ENCODE measurements around the gene TCEANC2. TPM values are rescaled to one million over a fixed set of nuclear protein-coding genes. Genes with fewer than 3 reads are reported as not detected.

Gene TCEANC2
- polyA plus RNA-seq, 4 donors: 1.3 to 5.1 (median 1.9) TPM

DNA sequence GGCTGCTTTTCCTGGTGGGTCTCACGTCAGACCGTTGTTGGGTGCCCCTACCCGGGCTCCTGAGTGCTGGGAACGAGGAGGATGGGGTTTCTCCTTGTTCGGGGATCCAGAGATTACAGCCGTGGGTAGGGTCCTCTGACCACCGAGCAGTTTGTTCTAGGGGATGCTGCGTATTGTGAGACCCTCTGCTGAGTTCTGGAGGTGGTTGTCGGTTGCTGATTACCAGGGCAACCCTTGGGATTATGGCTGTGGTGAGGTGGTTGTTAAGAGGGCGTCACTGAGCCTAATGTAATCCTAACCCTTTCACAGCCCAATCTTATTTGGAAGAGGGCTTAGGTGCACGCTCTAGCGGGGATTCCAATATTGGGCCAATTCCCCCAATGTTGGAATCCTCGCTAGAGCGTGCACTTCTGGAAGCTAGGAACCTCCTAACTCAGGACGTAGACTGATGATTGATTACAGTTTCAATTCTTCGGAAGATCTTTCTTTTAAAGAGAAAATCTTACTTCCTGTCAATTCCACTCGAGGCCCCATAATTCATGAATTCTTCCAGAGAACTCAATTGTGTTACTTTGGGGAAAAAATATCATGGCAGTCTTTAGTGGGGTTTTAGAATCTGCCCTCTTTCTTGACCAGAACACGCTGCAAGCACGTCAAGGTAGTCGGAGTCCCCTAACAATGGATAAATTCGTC, 483 bp downstream of the TCEANC2 start:
- no peaks in the 10 kb centered on the region for H3K27me3 ChIP-seq (ENCODE audit: control insufficient read depth in 3 of 3, insufficient read depth in 3 of 3, low read length in 3 of 3)
- H3K27ac ChIP-seq (ENCODE audit: low read depth in 1 of 3, low read length in 2 of 3): peak overlapping the region; percentile 62 to 98 (median 77)
- 2 to 4% (median 3%) methylated on average over 21 of the region's 21 CpGs for WGBS, 3 donors
- DNase-seq (peak in 1 of 2 donors; percentile 32), FAIRE-seq (no peak)
- peaks cover 0 to 18% (median 0%) of the 10 kb centered on the region in 3 donors for H3K36me3 ChIP-seq (ENCODE audit: control insufficient read depth in 3 of 3, insufficient read depth in 2 of 3, low read depth in 1 of 3, low read length in 3 of 3)
- H3K4me3 ChIP-seq (ENCODE audit: low read depth in 1 of 3, low read length in 3 of 3): peak overlapping the region; percentile 51 to 96 (median 80)
- no peaks in the 10 kb centered on the region for H3K9me3 ChIP-seq (ENCODE audit: control insufficient read depth in 2 of 2, insufficient read depth in 1 of 2, low read depth in 1 of 2, low read length in 1 of 2)
- H3K4me1 ChIP-seq (ENCODE audit: control insufficient read depth in 3 of 3, insufficient read depth in 2 of 3, low read depth in 1 of 3, low read length in 2 of 3): peaks cover 0 to 8% (median 6%) of the 10 kb centered on the region in 3 donors

DNA sequence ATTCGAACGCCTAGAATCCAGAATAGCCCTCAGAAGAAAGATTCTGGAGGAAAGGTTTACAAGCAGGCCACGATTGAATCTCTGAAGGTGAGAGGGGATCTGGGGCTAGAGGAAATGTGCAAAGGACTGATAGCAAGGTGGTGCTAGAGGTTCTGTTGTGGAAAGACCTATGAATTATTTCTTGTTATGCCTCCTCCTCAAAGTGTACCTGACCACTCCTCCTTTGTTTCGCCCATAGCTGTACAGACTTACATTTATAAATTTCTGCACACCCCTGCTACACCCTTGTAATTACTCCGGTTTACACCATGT, 986 bp downstream of the TCEANC2 start:
- H3K27me3 ChIP-seq (ENCODE audit: control insufficient read depth in 3 of 3, insufficient read depth in 3 of 3, low read length in 3 of 3): no peaks in the 10 kb centered on the region
- H3K4me3 ChIP-seq (ENCODE audit: low read depth in 1 of 3, low read length in 3 of 3): peak overlapping the region; percentile 51 to 96 (median 80)
- peak overlapping the region in 1 of 3 donors; percentile 98 for H3K27ac ChIP-seq (ENCODE audit: low read depth in 1 of 3, low read length in 2 of 3)
- no peaks in the 10 kb centered on the region for H3K9me3 ChIP-seq (ENCODE audit: control insufficient read depth in 2 of 2, insufficient read depth in 1 of 2, low read depth in 1 of 2, low read length in 1 of 2)
- peaks cover 0 to 18% (median 0%) of the 10 kb centered on the region in 3 donors for H3K36me3 ChIP-seq (ENCODE audit: control insufficient read depth in 3 of 3, insufficient read depth in 2 of 3, low read depth in 1 of 3, low read length in 3 of 3)
- WGBS, 3 donors: 11 to 29% (median 25%) methylated on average over 5 of the region's 5 CpGs
- no peak for FAIRE-seq
- DNase-seq: peak in 1 of 2 donors; percentile 14
- H3K4me1 ChIP-seq (ENCODE audit: control insufficient read depth in 3 of 3, insufficient read depth in 2 of 3, low read depth in 1 of 3, low read length in 2 of 3): peaks cover 0 to 8% (median 4%) of the 10 kb centered on the region in 3 donors

DNA sequence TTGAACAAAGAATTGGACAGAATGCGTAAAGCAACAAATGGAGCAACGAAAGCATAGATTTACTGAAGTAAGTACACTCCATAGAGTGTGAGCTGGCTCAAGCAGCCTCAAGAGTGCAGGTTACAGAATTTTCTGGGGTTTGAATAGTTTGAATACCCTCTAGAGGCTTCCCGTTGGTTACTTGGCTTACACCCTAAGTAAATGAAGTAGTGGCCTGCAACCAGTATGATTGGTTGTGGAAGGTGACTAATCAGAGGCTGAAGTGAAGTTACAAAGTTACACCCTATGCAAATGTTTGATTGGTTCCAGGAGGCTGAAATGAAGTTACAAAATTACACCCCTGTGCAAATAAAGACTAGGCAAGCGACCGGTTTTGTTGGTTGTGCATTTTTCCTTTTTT, 10.9 kb downstream of the TCEANC2 start:
- Histone ChIP-seq H3K9me3 (ENCODE audit: control insufficient read depth in 2 of 2, insufficient read depth in 1 of 2, low read depth in 1 of 2, low read length in 1 of 2) (no peaks in the 10 kb centered on the region), H3K27ac (ENCODE audit: low read depth in 1 of 3, low read length in 2 of 3) (no peak overlapping the region), H3K4me3 (ENCODE audit: low read depth in 1 of 3, low read length in 3 of 3) (no peak overlapping the region), H3K27me3 (ENCODE audit: control insufficient read depth in 3 of 3, insufficient read depth in 3 of 3, low read length in 3 of 3) (no peaks in the 10 kb centered on the region), H3K4me1 (ENCODE audit: control insufficient read depth in 3 of 3, insufficient read depth in 2 of 3, low read depth in 1 of 3, low read length in 2 of 3) (no peaks in the 10 kb centered on the region), H3K36me3 (ENCODE audit: control insufficient read depth in 3 of 3, insufficient read depth in 2 of 3, low read depth in 1 of 3, low read length in 3 of 3) (no peaks in the 10 kb centered on the region)
- 88 to 96% (median 94%) methylated on average over 5 of the region's 5 CpGs for WGBS, 3 donors
- FAIRE-seq (no peak), DNase-seq (no peak)

DNA sequence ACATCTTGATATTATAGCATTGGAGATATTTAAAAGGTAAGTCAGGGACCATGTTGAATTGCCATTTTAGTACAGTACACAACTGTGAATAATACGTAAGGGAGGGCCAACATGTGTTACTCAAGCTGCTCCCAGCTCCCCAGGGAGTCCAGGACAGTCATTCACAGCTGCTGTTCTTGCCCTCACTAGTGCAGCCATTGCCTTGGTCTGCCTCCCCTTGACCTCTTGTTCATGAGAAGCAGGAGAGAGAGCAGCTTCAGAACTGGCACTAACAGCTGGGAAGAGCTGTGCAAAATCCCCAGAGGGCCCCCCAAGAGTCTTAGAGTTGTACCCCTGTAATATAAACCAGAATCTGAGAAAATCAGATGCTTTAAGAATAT, 16.4 kb downstream of the TCEANC2 start:
- Histone ChIP-seq H3K36me3 (ENCODE audit: control insufficient read depth in 3 of 3, insufficient read depth in 2 of 3, low read depth in 1 of 3, low read length in 3 of 3) (peaks cover 0 to 14% (median 2%) of the 10 kb centered on the region in 3 donors), H3K27me3 (ENCODE audit: control insufficient read depth in 3 of 3, insufficient read depth in 3 of 3, low read length in 3 of 3) (no peaks in the 10 kb centered on the region), H3K4me1 (ENCODE audit: control insufficient read depth in 3 of 3, insufficient read depth in 2 of 3, low read depth in 1 of 3, low read length in 2 of 3) (peaks cover 0 to 20% (median 0%) of the 10 kb centered on the region in 3 donors), H3K9me3 (ENCODE audit: control insufficient read depth in 2 of 2, insufficient read depth in 1 of 2, low read depth in 1 of 2, low read length in 1 of 2) (no peaks in the 10 kb centered on the region), H3K27ac (ENCODE audit: low read depth in 1 of 3, low read length in 2 of 3) (no peak overlapping the region), H3K4me3 (ENCODE audit: low read depth in 1 of 3, low read length in 3 of 3) (no peak overlapping the region)
- no peak for DNase-seq
- WGBS, 3 donors: 60 to 77% (median 63%) methylated on average over 1 of the region's 1 CpG
- no peak for FAIRE-seq

DNA sequence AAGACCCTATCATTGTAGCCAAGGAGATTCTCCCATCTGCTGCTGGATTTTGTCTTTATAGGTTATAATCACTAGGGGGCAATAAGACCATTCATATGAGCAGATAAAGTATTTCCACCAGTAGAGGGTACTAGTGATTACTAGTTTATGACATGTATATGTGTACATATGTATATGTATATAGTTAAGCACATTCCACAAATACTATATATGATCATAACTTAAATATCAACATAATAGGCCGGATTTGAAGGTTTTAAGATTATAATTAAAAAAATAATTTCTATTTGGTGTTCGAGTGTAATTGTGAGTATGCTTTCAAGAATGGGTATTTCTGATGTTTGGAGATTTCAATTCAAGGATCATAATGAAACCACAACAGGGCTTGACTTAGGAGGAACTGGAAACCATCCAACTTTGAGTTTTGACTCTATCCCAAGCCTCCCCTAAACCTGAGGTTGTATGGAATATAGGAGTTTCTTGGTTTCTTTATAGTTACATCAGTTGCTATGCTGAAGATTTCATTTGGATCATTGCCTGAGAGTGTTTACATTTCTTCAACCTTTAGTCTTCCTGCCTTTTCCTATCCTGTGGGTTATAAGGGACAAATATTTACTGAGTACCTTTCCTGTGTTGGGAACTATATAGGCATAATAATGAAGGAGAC, 16.9 kb downstream of the TCEANC2 start:
- peak overlapping the region in 1 of 3 donors; percentile 27 for H3K27ac ChIP-seq (ENCODE audit: low read depth in 1 of 3, low read length in 2 of 3)
- DNase-seq (peak; percentile 56 to 63), FAIRE-seq (peak; percentile 83)
- WGBS, 3 donors: 7 to 24% (median 18%) methylated on average over 2 of the region's 2 CpGs
- H3K4me1 ChIP-seq (ENCODE audit: control insufficient read depth in 3 of 3, insufficient read depth in 2 of 3, low read depth in 1 of 3, low read length in 2 of 3): peaks cover 0 to 20% (median 0%) of the 10 kb centered on the region in 3 donors
- peaks cover 0 to 14% (median 2%) of the 10 kb centered on the region in 3 donors for H3K36me3 ChIP-seq (ENCODE audit: control insufficient read depth in 3 of 3, insufficient read depth in 2 of 3, low read depth in 1 of 3, low read length in 3 of 3)
- no peaks in the 10 kb centered on the region for H3K9me3 ChIP-seq (ENCODE audit: control insufficient read depth in 2 of 2, insufficient read depth in 1 of 2, low read depth in 1 of 2, low read length in 1 of 2)
- H3K4me3 ChIP-seq (ENCODE audit: low read depth in 1 of 3, low read length in 3 of 3): no peak overlapping the region
- H3K27me3 ChIP-seq (ENCODE audit: control insufficient read depth in 3 of 3, insufficient read depth in 3 of 3, low read length in 3 of 3): no peaks in the 10 kb centered on the region

GRCh38 chr1:54077359-54077758, 24.0 kb downstream of the TCEANC2 start:
- H3K27ac ChIP-seq (ENCODE audit: low read depth in 1 of 3, low read length in 2 of 3): no peak overlapping the region
- FAIRE-seq (no peak), DNase-seq (no peak)
- no peaks in the 10 kb centered on the region for H3K9me3 ChIP-seq (ENCODE audit: control insufficient read depth in 2 of 2, insufficient read depth in 1 of 2, low read depth in 1 of 2, low read length in 1 of 2)
- no peaks in the 10 kb centered on the region for H3K27me3 ChIP-seq (ENCODE audit: control insufficient read depth in 3 of 3, insufficient read depth in 3 of 3, low read length in 3 of 3)
- H3K4me1 ChIP-seq (ENCODE audit: control insufficient read depth in 3 of 3, insufficient read depth in 2 of 3, low read depth in 1 of 3, low read length in 2 of 3): peaks cover 0 to 22% (median 1%) of the 10 kb centered on the region in 3 donors
- H3K4me3 ChIP-seq (ENCODE audit: low read depth in 1 of 3, low read length in 3 of 3): no peak overlapping the region
- H3K36me3 ChIP-seq (ENCODE audit: control insufficient read depth in 3 of 3, insufficient read depth in 2 of 3, low read depth in 1 of 3, low read length in 3 of 3): peaks cover 0 to 6% (median 0%) of the 10 kb centered on the region in 3 donors

DNA sequence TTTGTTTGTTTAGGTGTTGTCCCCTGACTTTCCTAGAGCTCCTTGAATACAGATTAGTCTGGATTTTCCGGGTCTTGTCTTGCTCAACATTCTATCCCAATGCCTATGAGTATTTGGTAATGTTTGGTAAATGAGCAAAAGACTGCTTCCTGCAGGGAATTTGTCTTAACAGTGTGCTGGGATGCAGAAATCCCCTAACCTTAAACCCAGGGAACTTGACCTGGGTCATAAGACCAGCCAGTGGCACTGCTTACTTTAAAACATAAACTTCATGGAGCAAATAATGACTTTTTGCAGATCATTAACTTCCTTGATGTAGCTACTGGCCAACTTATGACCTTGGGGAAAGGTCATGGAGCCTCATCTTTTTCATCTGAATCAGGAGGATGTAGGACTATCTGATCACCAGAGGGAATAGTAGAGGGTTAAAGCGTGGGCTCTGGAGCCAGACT, 27.2 kb downstream of the TCEANC2 start:
- FAIRE-seq (no peak), DNase-seq (peak in 1 of 2 donors; percentile 14)
- H3K27me3 ChIP-seq (ENCODE audit: control insufficient read depth in 3 of 3, insufficient read depth in 3 of 3, low read length in 3 of 3): no peaks in the 10 kb centered on the region
- no peak overlapping the region for H3K4me3 ChIP-seq (ENCODE audit: low read depth in 1 of 3, low read length in 3 of 3)
- peaks cover 0 to 13% (median 1%) of the 10 kb centered on the region in 3 donors for H3K4me1 ChIP-seq (ENCODE audit: control insufficient read depth in 3 of 3, insufficient read depth in 2 of 3, low read depth in 1 of 3, low read length in 2 of 3)
- H3K36me3 ChIP-seq (ENCODE audit: control insufficient read depth in 3 of 3, insufficient read depth in 2 of 3, low read depth in 1 of 3, low read length in 3 of 3): no peaks in the 10 kb centered on the region
- H3K27ac ChIP-seq (ENCODE audit: low read depth in 1 of 3, low read length in 2 of 3): no peak overlapping the region
- no peaks in the 10 kb centered on the region for H3K9me3 ChIP-seq (ENCODE audit: control insufficient read depth in 2 of 2, insufficient read depth in 1 of 2, low read depth in 1 of 2, low read length in 1 of 2)
- 76 to 85% (median 82%) methylated on average over 2 of the region's 2 CpGs for WGBS, 3 donors

DNA sequence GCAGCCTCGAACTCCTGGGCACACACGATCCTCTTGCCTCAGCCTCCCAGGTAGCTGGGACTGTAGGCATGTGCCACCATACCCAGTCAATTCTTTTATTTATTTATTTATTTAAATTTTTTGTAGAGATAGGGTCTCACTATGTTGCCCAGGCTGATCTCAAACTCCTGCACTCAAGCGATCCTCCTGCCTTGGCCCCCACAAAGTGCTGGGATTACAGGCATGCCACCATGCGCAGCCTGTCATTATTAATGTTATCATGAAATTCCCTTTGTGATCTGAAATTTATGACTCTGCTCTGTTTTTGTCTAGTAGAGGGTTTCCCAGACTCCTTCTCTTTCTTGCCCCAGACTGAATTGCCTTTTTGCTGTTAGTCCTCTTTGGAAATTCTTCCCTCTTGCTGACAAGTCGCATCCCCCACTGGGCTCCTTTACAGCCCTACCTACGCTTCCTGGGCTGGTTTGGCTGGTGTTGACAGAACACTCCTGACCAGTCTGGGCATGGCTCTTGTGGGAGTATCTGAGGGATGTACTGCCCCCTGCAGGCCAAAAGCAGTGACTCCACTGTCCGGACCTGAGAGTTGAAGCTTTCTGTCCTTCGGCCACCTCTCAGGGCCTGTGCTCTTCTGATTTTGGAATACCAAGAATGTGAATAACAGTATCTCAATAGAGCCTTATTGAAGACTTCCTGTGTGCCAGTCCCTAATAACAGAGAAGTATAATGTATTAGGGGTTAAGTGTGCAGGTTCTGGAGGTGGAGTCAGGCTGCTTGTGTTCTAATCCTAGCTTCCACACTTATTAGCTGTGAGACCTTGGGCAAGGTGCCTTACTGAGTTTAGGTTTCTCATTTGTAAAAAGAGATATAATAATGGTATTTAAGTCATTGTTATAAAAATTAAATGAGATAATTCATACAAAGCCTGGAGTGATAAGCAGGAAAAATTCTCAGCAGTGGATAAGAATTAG, 28.2 kb downstream of the TCEANC2 start:
- Histone ChIP-seq H3K4me3 (ENCODE audit: low read depth in 1 of 3, low read length in 3 of 3) (no peak overlapping the region), H3K9me3 (ENCODE audit: control insufficient read depth in 2 of 2, insufficient read depth in 1 of 2, low read depth in 1 of 2, low read length in 1 of 2) (no peaks in the 10 kb centered on the region), H3K27ac (ENCODE audit: low read depth in 1 of 3, low read length in 2 of 3) (no peak overlapping the region), H3K36me3 (ENCODE audit: control insufficient read depth in 3 of 3, insufficient read depth in 2 of 3, low read depth in 1 of 3, low read length in 3 of 3) (no peaks in the 10 kb centered on the region), H3K27me3 (ENCODE audit: control insufficient read depth in 3 of 3, insufficient read depth in 3 of 3, low read length in 3 of 3) (no peaks in the 10 kb centered on the region), H3K4me1 (ENCODE audit: control insufficient read depth in 3 of 3, insufficient read depth in 2 of 3, low read depth in 1 of 3, low read length in 2 of 3) (peaks cover 0 to 13% (median 1%) of the 10 kb centered on the region in 3 donors)
- peak; percentile 78 to 85 for DNase-seq
- no peak for FAIRE-seq
- 74 to 79% (median 79%) methylated on average over 8 of the region's 8 CpGs for WGBS, 3 donors

Measured in small intestine (tissue), 7 donors.